NCI-H2107 treated with DMSO at 0.1 percent for 48 hours (cell line): Measurements from ENCODE around the gene RETN.

ENCODE experiments used
- DNase-seq: peaks from one replicate; lab custom pipeline; 2025; ENCODE audit not compliant: unreplicated experiment; lab: John Stamatoyannopoulos, UW

The RETN gene

GRCh38 chr19:7681340-7682174, 12.7 kb downstream of the RETN start:
- no peak for DNase-seq

GRCh38 chr19:7682175-7682855, 13.5 kb downstream of the RETN start:
- no peak for DNase-seq

GRCh38 chr19:7685546-7686445, 16.9 kb downstream of the RETN start:
- no peak for DNase-seq

- DNase-seq = no peak
Measured at GRCh38 chr19:7687177-7687576, 18.3 kb downstream of the RETN start.

- no peak for DNase-seq
Measured at GRCh38 chr19:7689165-7689564, 20.3 kb downstream of the RETN start.

- no peak for DNase-seq
Measured at GRCh38 chr19:7690779-7691258, 22.0 kb downstream of the RETN start.

GRCh38 chr19:7691497-7691896, 22.6 kb downstream of the RETN start:
- DNase-seq = no peak

- no peak for DNase-seq
Measured at GRCh38 chr19:7692417-7693088, 23.7 kb downstream of the RETN start.

- no peak for DNase-seq
Measured at GRCh38 chr19:7694499-7694898, 25.6 kb downstream of the RETN start.

GRCh38 chr19:7697721-7698287, 29.0 kb downstream of the RETN start:
- DNase-seq = no peak

- DNase-seq = no peak
Measured at GRCh38 chr19:7698583-7698982, 29.7 kb downstream of the RETN start.

GRCh38 chr19:7699003-7699402, 30.2 kb downstream of the RETN start:
- no peak for DNase-seq

- no peak for DNase-seq
Measured at GRCh38 chr19:7699417-7700401, 30.9 kb downstream of the RETN start.

- no peak for DNase-seq
Measured at GRCh38 chr19:7701049-7701653, 32.3 kb downstream of the RETN start.

- DNase-seq = no peak
Measured at GRCh38 chr19:7701654-7702457, 33.0 kb downstream of the RETN start, which contains the start of gene FCER2. TSS of gene FCER2 (minus strand) at chr19:7702131. CDS start at chr19:7699760, 2,371 bp downstream.

- DNase-seq = no peak
Measured at GRCh38 chr19:7703332-7703731, 34.5 kb downstream of the RETN start.

- DNase-seq = no peak
Measured at GRCh38 chr19:7704280-7705060, 35.6 kb downstream of the RETN start.
